ENCODE data around the gene BLCAP. TPM values are rescaled to one million over a fixed set of nuclear protein-coding genes. Genes with fewer than 3 reads are reported as not detected.

BLCAP gene
- total and polyA plus RNA-seq, 4 donors: 12.6 to 72.0 (median 49.2) TPM

- H3K9ac ChIP-seq (ENCODE audit: low read depth in 1 of 2, low read length in 2 of 2): no peak overlapping the region
- WGBS: 82% methylated on average over 9 of the region's 9 CpGs
Measured at GRCh38 chr20:37573626-37574198, 46.0 kb upstream of the BLCAP start.

DNA sequence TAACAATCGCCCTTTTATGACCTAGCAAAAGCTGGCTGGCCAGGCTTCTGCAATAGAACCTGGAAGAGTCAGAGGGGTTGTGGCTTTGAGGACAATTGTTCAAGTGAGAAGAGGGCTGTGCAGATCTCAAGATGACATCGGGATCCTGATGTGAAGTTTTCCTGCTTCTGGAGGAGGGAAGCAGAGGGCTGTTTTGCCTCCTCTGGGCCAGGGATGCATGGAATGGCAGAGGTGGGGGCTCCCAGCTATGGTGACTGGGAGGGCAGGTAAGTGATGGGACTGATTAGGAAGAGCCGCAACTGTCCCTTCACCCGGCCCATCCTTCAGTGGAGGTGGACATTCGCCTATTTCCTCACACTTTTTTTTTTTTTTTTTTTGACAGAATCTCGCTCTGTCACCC is 43.4 kb upstream of the BLCAP start:
- WGBS: 72% methylated on average over 6 of the region's 6 CpGs
- no peak for DNase-seq (ENCODE audit: low spot score)
- no peak overlapping the region for H3K27ac ChIP-seq (ENCODE audit: low read depth in 1 of 2, low read length in 2 of 2)
- TF ChIP-seq RXRA (IDR thresholded peaks at IDR 0.05) (no peak), SP1 (IDR thresholded peaks at IDR 0.05) (no peak), GABPA (IDR thresholded peaks at IDR 0.05 in 1 of 2, conservative IDR thresholded peaks at IDR 0.05 in 1 of 2) (no peak), TAF1 (conservative IDR thresholded peaks at IDR 0.05) (no peak), RAD21 (IDR thresholded peaks at IDR 0.05) (no peak), FOXA1 (IDR thresholded peaks at IDR 0.05) (no peak), FOXA2 (IDR thresholded peaks at IDR 0.05) (no peak), HNF4A (conservative IDR thresholded peaks at IDR 0.05) (no peak), JUND (IDR thresholded peaks at IDR 0.05) (no peak), YY1 (IDR thresholded peaks at IDR 0.05) (no peak), HNF4G (IDR thresholded peaks at IDR 0.05) (no peak), MAX (IDR thresholded peaks at IDR 0.05) (no peak), NR2F2 (IDR thresholded peaks at IDR 0.05) (no peak), ATF3 (IDR thresholded peaks at IDR 0.05) (no peak), REST (IDR thresholded peaks at IDR 0.05) (no peak), EGR1 (IDR thresholded peaks at IDR 0.05; ENCODE audit: low read depth in 2 of 2) (no peak), CTCF (IDR thresholded peaks at IDR 0.05; ENCODE audit: low read depth, low read length, missing input control) (no peak), ZBTB33 (IDR thresholded peaks at IDR 0.05) (no peak)
- H3K9ac ChIP-seq (ENCODE audit: low read depth in 1 of 2, low read length in 2 of 2): no peak overlapping the region
- H3K36me3 ChIP-seq (ENCODE audit: control insufficient read depth in 4 of 4, insufficient read depth in 3 of 4, low read depth in 1 of 4, low read length in 3 of 4): no peaks in the 10 kb centered on the region
- no peaks in the 10 kb centered on the region for H3K4me1 ChIP-seq (ENCODE audit: control insufficient read depth in 4 of 4, insufficient read depth in 4 of 4, low read length in 3 of 4)
- H3K9me3 ChIP-seq (ENCODE audit: control insufficient read depth in 4 of 4, low read length in 3 of 4): no peaks in the 10 kb centered on the region
- peaks cover 0 to 5% (median 0%) of the 10 kb centered on the region in 4 donors for H3K27me3 ChIP-seq (ENCODE audit: control insufficient read depth in 4 of 4, insufficient read depth in 4 of 4, low read length in 3 of 4)
- H3K4me3 ChIP-seq (ENCODE audit: low read depth in 1 of 3, low read length in 3 of 3): no peak overlapping the region

More at GRCh38 chr20:37573626-37574198, 46.0 kb upstream of the BLCAP start:
- no peak for TF ChIP-seq FOXA2 (IDR thresholded peaks at IDR 0.05)
- peaks cover 0 to 5% (median 0%) of the 10 kb centered on the region in 4 donors for H3K27me3 ChIP-seq (ENCODE audit: control insufficient read depth in 4 of 4, insufficient read depth in 4 of 4, low read length in 3 of 4)
- no peaks in the 10 kb centered on the region for H3K4me1 ChIP-seq (ENCODE audit: control insufficient read depth in 4 of 4, insufficient read depth in 4 of 4, low read length in 3 of 4)
- no peaks in the 10 kb centered on the region for H3K9me3 ChIP-seq (ENCODE audit: control insufficient read depth in 4 of 4, low read length in 3 of 4)
- H3K36me3 ChIP-seq (ENCODE audit: control insufficient read depth in 4 of 4, insufficient read depth in 3 of 4, low read depth in 1 of 4, low read length in 3 of 4): no peaks in the 10 kb centered on the region
- no peak overlapping the region for H3K4me3 ChIP-seq (ENCODE audit: low read depth in 1 of 3, low read length in 3 of 3)
- H3K27ac ChIP-seq (ENCODE audit: low read depth in 1 of 2, low read length in 2 of 2): no peak overlapping the region
- DNase-seq (ENCODE audit: low spot score): no peak

Data from liver (tissue), 9 donors.